HepG2 (cell line): ENCODE measurements around the gene CADM3. TPM values are rescaled to one million over a fixed set of nuclear protein-coding genes. Genes with fewer than 3 reads are reported as not detected.

Source experiments
- AFF4 ChIP-seq: sonication (generic); formaldehyde crosslinking; IDR thresholded peaks from 2 replicates; pipeline ENCODE4 v1.4.0; 2020; ENCODE audit warnings: missing genetic modification reagents
- ARNT ChIP-seq: fragments of 450-650 bp; IDR thresholded peaks from 2 replicates; pipeline ENCODE4 v1.6.1; 2017
- CERS6 ChIP-seq: sonication (generic); formaldehyde crosslinking; IDR thresholded peaks from 2 replicates; pipeline ENCODE4 v1.5.0; 2020; ENCODE audit warnings: missing genetic modification reagents
- FIP1L1 ChIP-seq: fragments of 200-400 bp; formaldehyde crosslinking; IDR thresholded peaks from 2 replicates; pipeline ENCODE4 v1.6.1; 2018; ENCODE audit warnings: low read depth, mild to moderate bottlenecking, low read length, moderate library complexity, borderline replicate concordance; ENCODE audit not compliant: insufficient read depth
- IKZF4 ChIP-seq: sonication (generic); formaldehyde crosslinking; IDR thresholded peaks from 2 replicates; pipeline ENCODE4 v1.5.1; 2020; ENCODE audit warnings: borderline replicate concordance, mild to moderate bottlenecking, low read depth, missing genetic modification reagents; ENCODE audit errors: not compliant biosample characterization
- KDM2A ChIP-seq: sonication (generic); formaldehyde crosslinking; IDR thresholded peaks from 2 replicates; pipeline ENCODE4 v1.4.0; 2020; ENCODE audit warnings: low read depth, missing genetic modification reagents, borderline replicate concordance
- MLLT10 ChIP-seq: sonication (generic); formaldehyde crosslinking; IDR thresholded peaks from 2 replicates; pipeline ENCODE4 v1.4.0; 2020; ENCODE audit warnings: missing genetic modification reagents
- MNT ChIP-seq: fragments of 450-650 bp; IDR thresholded peaks from 2 replicates; pipeline ENCODE4 v1.6.1; 2016
- MTA3 ChIP-seq: sonication (generic); formaldehyde crosslinking; IDR thresholded peaks from 2 replicates; pipeline ENCODE4 v1.4.0; 2020; ENCODE audit warnings: missing genetic modification reagents
- POLR2AphosphoS2 ChIP-seq: IDR thresholded peaks from 2 replicates; pipeline ENCODE4 v1.6.1; 2011; ENCODE audit warnings: low read depth, low read length, improper control_type of control experiment
- TGIF2 ChIP-seq: IDR thresholded peaks from 2 replicates; pipeline ENCODE4 v1.6.1; 2016; ENCODE audit warnings: control low read depth, missing compliant biosample characterization
- U2AF1 ChIP-seq: fragments of 200-400 bp; formaldehyde crosslinking; optimal IDR thresholded peaks from 2 replicates; pipeline ENCODE3; 2017; ENCODE audit warnings: mild to moderate bottlenecking, low read depth, low read length
- ZBTB3 ChIP-seq: sonication (generic); formaldehyde crosslinking; IDR thresholded peaks from 2 replicates; pipeline ENCODE4 v1.4.0; 2020; ENCODE audit warnings: low read depth, mild to moderate bottlenecking, moderate library complexity, missing genetic modification reagents, borderline replicate concordance
- ZNF580 ChIP-seq: IDR thresholded peaks from 2 replicates; pipeline ENCODE4 v1.6.1; 2016; ENCODE audit warnings: low read depth, borderline replicate concordance
- ZNF598 ChIP-seq: sonication (generic); formaldehyde crosslinking; IDR thresholded peaks from 2 replicates; pipeline ENCODE4 v1.5.1; 2020; ENCODE audit warnings: mild to moderate bottlenecking, missing genetic modification reagents, borderline replicate concordance
- ZNF800 ChIP-seq: sonication (generic); formaldehyde crosslinking; IDR thresholded peaks from 2 replicates; pipeline ENCODE4 v1.4.0; 2020; ENCODE audit warnings: missing genetic modification reagents
- ZSCAN29 ChIP-seq: sonication (generic); formaldehyde crosslinking; conservative IDR thresholded peaks from 2 replicates; pipeline ENCODE4 v1.4.0; 2020; ENCODE audit warnings: mild to moderate bottlenecking, missing genetic modification reagents
- polyA plus RNA-seq, 8 experiments: library from polyadenylated mRNA; depleted of rRNA in 3 of 8; stranded (reverse) in 7 of 8; unstranded in 1 of 8; fragments of >200 nt; fragmentation: Illumina TruSeq in 4 of 8; extraction: Trizol in 4 of 8; gene quantifications; 2 replicates each; pipeline versions ENCODE4 v1.2.1 to v1.2.3, GENCODE V29; 2011 to 2016; ENCODE audit warnings: low read depth in 4 of 8, missing spikeins in 1 of 8, mixed read lengths in 1 of 8; ENCODE audit not compliant: insufficient read depth in 1 of 8
- total RNA-seq, 5 experiments: library from RNA; depleted of rRNA; stranded (reverse); fragments of >200 nt; fragmentation: Illumina TruSeq; extraction: Trizol; gene quantifications; 2 replicates each; pipeline ENCODE4 v1.2.3, GENCODE V29; 2016; ENCODE audit warnings: low read depth in 1 of 5

Gene CADM3
- total and polyA plus RNA-seq, 2 of the 13 experiments (the other 11 are each of a cell fraction or from before 2014, with no cell fraction given) = not detected

GRCh38 chr1:159177272-159177907 lies 6.0 kb downstream of the CADM3 start (continued):
- peak; percentile 48; the same call in 1 of the 2 replicates for TF ChIP-seq KDM2A (CRISPR knock-in tag)
- TF ChIP-seq ZBTB3 = peak; percentile 64; the same call in 1 of the 2 replicates
- TF ChIP-seq AFF4 (CRISPR knock-in tag) = peak; percentile 68; the same call in 1 of the 2 replicates
- TF ChIP-seq ZSCAN29 (CRISPR knock-in tag) = no peak
- TF ChIP-seq ZNF598 = no peak
- TF ChIP-seq FIP1L1 = no peak
- peak; percentile 98 for TF ChIP-seq TGIF2
- peak; percentile 90; the same call in 1 of the 2 replicates for TF ChIP-seq CERS6 (CRISPR knock-in tag)
- TF ChIP-seq U2AF1 = no peak
- no peak for TF ChIP-seq POLR2AphosphoS2
- TF ChIP-seq MNT = no peak
- TF ChIP-seq MLLT10 (CRISPR knock-in tag) = no peak
- no peak for TF ChIP-seq ARNT
- peak; percentile 98 for TF ChIP-seq ZNF580 (CRISPR knock-in tag)
- peak; percentile 47 for TF ChIP-seq IKZF4 (CRISPR knock-in tag)
- peak; percentile 95 for TF ChIP-seq ZNF800 (CRISPR knock-in tag)
- peak; percentile 91; the same call in 1 of the 2 replicates for TF ChIP-seq MTA3 (CRISPR knock-in tag)
